GM23338 (cell line): ENCODE results near the gene C17orf78. TPM values are rescaled to one million over a fixed set of nuclear protein-coding genes. Genes with fewer than 3 reads are reported as not detected.

ENCODE experiments used
- ATAC-seq: fragments of 200-7000 bp; cut with Tn5 transposase; 3 replicates; pipeline ENCODE4 v1.9.1; 2020
- DNase-seq: peaks from one replicate; pipeline ENCODE4 v3.0.0-alpha.2; 2015; ENCODE audit warnings: low spot score
- H2AFZ ChIP-seq: fragments of 200-600 bp; sonication (generic); 2 replicates; pipeline ENCODE4 v1.8.0; 2016; ENCODE audit warnings: antibody characterized with exemption, mild to moderate bottlenecking, moderate library complexity
- H3F3A ChIP-seq: fragments of 200-600 bp; sonication (generic); replicated peaks from 2 replicates; pipeline ENCODE4 v1.8.0; 2017; ENCODE audit warnings: antibody characterized with exemption, mixed run types, low read depth
- H3K27ac ChIP-seq: fragments of 200-600 bp; sonication (generic); 2 replicates; pipeline ENCODE4 v1.6.1; 2016; ENCODE audit warnings: low read depth
- H3K27me3 ChIP-seq: fragments of 200-600 bp; sonication (generic); 2 replicates; pipeline ENCODE4 v1.8.0; 2016; ENCODE audit warnings: mild to moderate bottlenecking, mixed run types, moderate library complexity; ENCODE audit not compliant: insufficient read depth
- H3K36me3 ChIP-seq: fragments of 200-600 bp; sonication (generic); 2 replicates; pipeline ENCODE4 v1.8.0; 2016; ENCODE audit warnings: mild to moderate bottlenecking; ENCODE audit not compliant: insufficient read depth
- H3K4me1 ChIP-seq: fragments of 200-600 bp; sonication (generic); 2 replicates; pipeline ENCODE4 v1.8.0; 2016; ENCODE audit warnings: mild to moderate bottlenecking, moderate library complexity; ENCODE audit not compliant: insufficient read depth
- H3K4me2 ChIP-seq: fragments of 200-600 bp; sonication (generic); 2 replicates; pipeline ENCODE4 v1.7.1; 2017; ENCODE audit warnings: mixed run types
- H3K4me3 ChIP-seq: fragments of 200-600 bp; sonication (generic); 2 replicates; pipeline ENCODE4 v1.6.1; 2016; ENCODE audit warnings: mixed run types
- H3K79me2 ChIP-seq: fragments of 200-600 bp; sonication (generic); replicated peaks from 2 replicates; pipeline ENCODE4 v1.8.0; 2017; ENCODE audit warnings: mild to moderate bottlenecking; ENCODE audit not compliant: insufficient read depth
- H3K9me2 ChIP-seq: fragments of 200-600 bp; sonication (generic); 2 replicates; pipeline ENCODE4 v1.8.0; 2017; ENCODE audit not compliant: insufficient read depth
- H4K20me1 ChIP-seq: fragments of 200-600 bp; sonication (generic); replicated peaks from 2 replicates; pipeline ENCODE4 v1.8.0; 2017; ENCODE audit warnings: mild to moderate bottlenecking; ENCODE audit not compliant: insufficient read depth
- H3K27ac Mint-ChIP-seq: 2 replicates; pipeline ENCODE4 v1.8.0; 2020; ENCODE audit warnings: inconsistent platforms, mild to moderate bottlenecking, moderate library complexity, mixed read lengths
- H3K27me3 Mint-ChIP-seq: 3 replicates; pipeline ENCODE4 v1.8.0; 2022; ENCODE audit warnings: low read depth, mild to moderate bottlenecking, moderate library complexity, mixed read lengths, inconsistent platforms; ENCODE audit not compliant: insufficient read depth, poor library complexity
- H3K36me3 Mint-ChIP-seq: 3 replicates; pipeline ENCODE4 v1.8.0; 2021; ENCODE audit warnings: low read depth, mild to moderate bottlenecking, inconsistent platforms, moderate library complexity, mixed read lengths
- H3K4me1 Mint-ChIP-seq: 3 replicates; pipeline ENCODE4 v1.8.0; 2020; ENCODE audit warnings: mild to moderate bottlenecking, inconsistent platforms, mixed read lengths
- H3K4me3 Mint-ChIP-seq: 3 replicates; pipeline ENCODE4 v1.8.0; 2021; ENCODE audit warnings: moderate library complexity, mild to moderate bottlenecking, inconsistent platforms, mixed read lengths
- H3K9me3 Mint-ChIP-seq: 3 replicates; pipeline ENCODE4 v1.8.0; 2020; ENCODE audit warnings: moderate library complexity, mild to moderate bottlenecking, inconsistent platforms, mixed read lengths
- CREB1 ChIP-seq: fragments of 250-450 bp; sonication (Bioruptor Pico); IDR thresholded peaks from 2 replicates; pipeline ENCODE4 v1.5.0; 2020; ENCODE audit warnings: low read depth, mild to moderate bottlenecking, moderate library complexity
- EZH2 ChIP-seq: fragments of 200-600 bp; sonication (generic); IDR thresholded peaks from one replicate; pipeline ENCODE4 v1.8.0; 2017; ENCODE audit warnings: antibody characterized with exemption, mild to moderate bottlenecking, low read depth; ENCODE audit not compliant: unreplicated experiment
- JUNB ChIP-seq: IDR thresholded peaks from one replicate; pipeline ENCODE4 v1.6.1; 2016; ENCODE audit warnings: antibody characterized with exemption; ENCODE audit not compliant: unreplicated experiment
- NANOG ChIP-seq: IDR thresholded peaks from 2 replicates; pipeline ENCODE4 v1.6.1; 2016; ENCODE audit warnings: antibody characterized with exemption, borderline replicate concordance
- POLR2AphosphoS5 ChIP-seq: IDR thresholded peaks from 2 replicates; pipeline ENCODE4 v1.6.1; 2016; ENCODE audit warnings: antibody characterized with exemption, low read depth
- ZNF114 ChIP-seq: fragments of 250-450 bp; sonication (Bioruptor Pico); IDR thresholded peaks from 2 replicates; pipeline ENCODE4 v1.5.0; 2020; ENCODE audit warnings: mild to moderate bottlenecking, moderate library complexity
- ZNF331 ChIP-seq: fragments of 250-450 bp; sonication (Bioruptor Pico); IDR thresholded peaks from 2 replicates; pipeline ENCODE4 v1.5.0; 2020; ENCODE audit warnings: low read depth, mild to moderate bottlenecking, moderate library complexity
- polyA plus RNA-seq: library from polyadenylated mRNA; unstranded; fragments of >200 nt; fragmentation: Nextera tagmentation; extraction: Ambion mirVana; gene quantifications from 2 replicates; pipeline ENCODE4 v1.2.1, GENCODE V29; 2016
- total RNA-seq: library from RNA; depleted of rRNA; stranded (reverse); fragments of >200 nt; shearing (Covaris generic); gene quantifications from 2 replicates; pipeline ENCODE4 v1.2.3, GENCODE V29; 2014
- TF ChIP-seq, protein P1 (sequence below): fragments of 250-450 bp; sonication (Bioruptor Pico); IDR thresholded peaks from 2 replicates; pipeline ENCODE4 v1.5.0; 2020; ENCODE audit warnings: mild to moderate bottlenecking, moderate library complexity
- TF ChIP-seq, protein P2 (sequence below): IDR thresholded peaks from one replicate; pipeline ENCODE4 v1.6.1; 2018; ENCODE audit warnings: antibody characterized with exemption; ENCODE audit not compliant: unreplicated experiment

Gene C17orf78
- total and polyA plus RNA-seq, 2 experiments from 2014 or later: 0.19 TPM; not detected in 1

DNA sequence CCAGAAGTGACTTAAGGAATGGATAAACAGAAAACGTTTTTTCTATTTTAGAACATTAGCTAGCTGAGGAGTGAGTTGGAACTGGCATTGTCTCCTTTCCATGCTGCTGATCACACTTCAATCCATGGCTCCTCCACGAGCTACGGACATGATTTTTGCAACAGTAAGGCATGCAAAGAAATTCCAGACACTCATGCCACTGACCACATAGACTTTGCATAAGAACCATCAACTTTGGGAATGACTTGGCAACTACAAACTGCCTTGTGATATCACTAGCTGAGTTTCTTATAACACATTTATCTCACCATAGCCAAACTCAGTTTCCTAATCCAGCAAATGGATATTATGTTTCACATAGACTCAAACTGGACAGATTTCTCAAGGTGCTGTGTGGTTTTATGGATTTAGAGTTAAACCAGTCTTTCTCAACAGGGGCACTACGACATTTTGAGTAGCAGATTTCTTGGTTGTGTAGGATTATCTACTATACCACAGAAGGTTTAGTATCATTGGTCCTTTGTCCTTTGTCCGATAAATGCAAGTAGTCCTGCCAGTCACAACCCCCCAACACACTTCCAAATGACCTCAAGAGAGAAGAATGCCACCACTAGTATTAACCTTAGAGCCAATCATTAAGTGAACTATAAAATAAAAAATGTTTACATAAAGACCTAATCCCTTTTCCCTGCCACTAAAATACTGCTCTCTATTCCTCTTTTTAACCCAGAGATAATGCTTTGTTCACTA, 48.3 kb upstream of the C17orf78 start:
- no peak overlapping the region; the same call in 1 of the 2 replicates for H3K27ac Mint-ChIP-seq
- no peaks in the 10 kb centered on the region for H3K9me2 ChIP-seq
- H4K20me1 ChIP-seq: peaks cover 30% of the 10 kb centered on the region
- no peak overlapping the region for H3K4me2 ChIP-seq
- TF ChIP-seq, protein P1, sequence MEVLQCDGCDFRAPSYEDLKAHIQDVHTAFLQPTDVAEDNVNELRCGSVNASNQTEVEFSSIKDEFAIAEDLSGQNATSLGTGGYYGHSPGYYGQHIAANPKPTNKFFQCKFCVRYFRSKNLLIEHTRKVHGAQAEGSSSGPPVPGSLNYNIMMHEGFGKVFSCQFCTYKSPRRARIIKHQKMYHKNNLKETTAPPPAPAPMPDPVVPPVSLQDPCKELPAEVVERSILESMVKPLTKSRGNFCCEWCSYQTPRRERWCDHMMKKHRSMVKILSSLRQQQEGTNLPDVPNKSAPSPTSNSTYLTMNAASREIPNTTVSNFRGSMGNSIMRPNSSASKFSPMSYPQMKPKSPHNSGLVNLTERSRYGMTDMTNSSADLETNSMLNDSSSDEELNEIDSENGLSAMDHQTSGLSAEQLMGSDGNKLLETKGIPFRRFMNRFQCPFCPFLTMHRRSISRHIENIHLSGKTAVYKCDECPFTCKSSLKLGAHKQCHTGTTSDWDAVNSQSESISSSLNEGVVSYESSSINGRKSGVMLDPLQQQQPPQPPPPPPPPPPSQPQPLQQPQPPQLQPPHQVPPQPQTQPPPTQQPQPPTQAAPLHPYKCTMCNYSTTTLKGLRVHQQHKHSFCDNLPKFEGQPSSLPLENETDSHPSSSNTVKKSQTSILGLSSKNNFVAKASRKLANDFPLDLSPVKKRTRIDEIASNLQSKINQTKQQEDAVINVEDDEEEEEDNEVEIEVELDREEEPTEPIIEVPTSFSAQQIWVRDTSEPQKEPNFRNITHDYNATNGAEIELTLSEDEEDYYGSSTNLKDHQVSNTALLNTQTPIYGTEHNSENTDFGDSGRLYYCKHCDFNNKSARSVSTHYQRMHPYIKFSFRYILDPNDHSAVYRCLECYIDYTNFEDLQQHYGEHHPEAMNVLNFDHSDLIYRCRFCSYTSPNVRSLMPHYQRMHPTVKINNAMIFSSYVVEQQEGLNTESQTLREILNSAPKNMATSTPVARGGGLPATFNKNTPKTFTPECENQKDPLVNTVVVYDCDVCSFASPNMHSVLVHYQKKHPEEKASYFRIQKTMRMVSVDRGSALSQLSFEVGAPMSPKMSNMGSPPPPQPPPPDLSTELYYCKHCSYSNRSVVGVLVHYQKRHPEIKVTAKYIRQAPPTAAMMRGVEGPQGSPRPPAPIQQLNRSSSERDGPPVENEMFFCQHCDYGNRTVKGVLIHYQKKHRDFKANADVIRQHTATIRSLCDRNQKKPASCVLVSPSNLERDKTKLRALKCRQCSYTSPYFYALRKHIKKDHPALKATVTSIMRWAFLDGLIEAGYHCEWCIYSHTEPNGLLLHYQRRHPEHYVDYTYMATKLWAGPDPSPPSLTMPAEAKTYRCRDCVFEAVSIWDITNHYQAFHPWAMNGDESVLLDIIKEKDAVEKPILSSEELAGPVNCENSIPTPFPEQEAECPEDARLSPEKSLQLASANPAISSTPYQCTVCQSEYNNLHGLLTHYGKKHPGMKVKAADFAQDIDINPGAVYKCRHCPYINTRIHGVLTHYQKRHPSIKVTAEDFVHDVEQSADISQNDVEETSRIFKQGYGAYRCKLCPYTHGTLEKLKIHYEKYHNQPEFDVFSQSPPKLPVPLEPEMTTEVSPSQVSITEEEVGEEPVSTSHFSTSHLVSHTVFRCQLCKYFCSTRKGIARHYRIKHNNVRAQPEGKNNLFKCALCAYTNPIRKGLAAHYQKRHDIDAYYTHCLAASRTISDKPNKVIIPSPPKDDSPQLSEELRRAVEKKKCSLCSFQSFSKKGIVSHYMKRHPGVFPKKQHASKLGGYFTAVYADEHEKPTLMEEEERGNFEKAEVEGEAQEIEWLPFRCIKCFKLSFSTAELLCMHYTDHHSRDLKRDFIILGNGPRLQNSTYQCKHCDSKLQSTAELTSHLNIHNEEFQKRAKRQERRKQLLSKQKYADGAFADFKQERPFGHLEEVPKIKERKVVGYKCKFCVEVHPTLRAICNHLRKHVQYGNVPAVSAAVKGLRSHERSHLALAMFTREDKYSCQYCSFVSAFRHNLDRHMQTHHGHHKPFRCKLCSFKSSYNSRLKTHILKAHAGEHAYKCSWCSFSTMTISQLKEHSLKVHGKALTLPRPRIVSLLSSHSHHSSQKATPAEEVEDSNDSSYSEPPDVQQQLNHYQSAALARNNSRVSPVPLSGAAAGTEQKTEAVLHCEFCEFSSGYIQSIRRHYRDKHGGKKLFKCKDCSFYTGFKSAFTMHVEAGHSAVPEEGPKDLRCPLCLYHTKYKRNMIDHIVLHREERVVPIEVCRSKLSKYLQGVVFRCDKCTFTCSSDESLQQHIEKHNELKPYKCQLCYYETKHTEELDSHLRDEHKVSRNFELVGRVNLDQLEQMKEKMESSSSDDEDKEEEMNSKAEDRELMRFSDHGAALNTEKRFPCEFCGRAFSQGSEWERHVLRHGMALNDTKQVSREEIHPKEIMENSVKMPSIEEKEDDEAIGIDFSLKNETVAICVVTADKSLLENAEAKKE (CRISPR knock-in tag): no peak
- TF ChIP-seq POLR2AphosphoS5: no peak
- no peak for TF ChIP-seq ZNF114 (CRISPR knock-in tag)
- no peak for TF ChIP-seq CREB1 (CRISPR knock-in tag)
- TF ChIP-seq ZNF331 (CRISPR knock-in tag): no peak
- no peak for TF ChIP-seq JUNB
- TF ChIP-seq NANOG: no peak
- TF ChIP-seq, protein P2, sequence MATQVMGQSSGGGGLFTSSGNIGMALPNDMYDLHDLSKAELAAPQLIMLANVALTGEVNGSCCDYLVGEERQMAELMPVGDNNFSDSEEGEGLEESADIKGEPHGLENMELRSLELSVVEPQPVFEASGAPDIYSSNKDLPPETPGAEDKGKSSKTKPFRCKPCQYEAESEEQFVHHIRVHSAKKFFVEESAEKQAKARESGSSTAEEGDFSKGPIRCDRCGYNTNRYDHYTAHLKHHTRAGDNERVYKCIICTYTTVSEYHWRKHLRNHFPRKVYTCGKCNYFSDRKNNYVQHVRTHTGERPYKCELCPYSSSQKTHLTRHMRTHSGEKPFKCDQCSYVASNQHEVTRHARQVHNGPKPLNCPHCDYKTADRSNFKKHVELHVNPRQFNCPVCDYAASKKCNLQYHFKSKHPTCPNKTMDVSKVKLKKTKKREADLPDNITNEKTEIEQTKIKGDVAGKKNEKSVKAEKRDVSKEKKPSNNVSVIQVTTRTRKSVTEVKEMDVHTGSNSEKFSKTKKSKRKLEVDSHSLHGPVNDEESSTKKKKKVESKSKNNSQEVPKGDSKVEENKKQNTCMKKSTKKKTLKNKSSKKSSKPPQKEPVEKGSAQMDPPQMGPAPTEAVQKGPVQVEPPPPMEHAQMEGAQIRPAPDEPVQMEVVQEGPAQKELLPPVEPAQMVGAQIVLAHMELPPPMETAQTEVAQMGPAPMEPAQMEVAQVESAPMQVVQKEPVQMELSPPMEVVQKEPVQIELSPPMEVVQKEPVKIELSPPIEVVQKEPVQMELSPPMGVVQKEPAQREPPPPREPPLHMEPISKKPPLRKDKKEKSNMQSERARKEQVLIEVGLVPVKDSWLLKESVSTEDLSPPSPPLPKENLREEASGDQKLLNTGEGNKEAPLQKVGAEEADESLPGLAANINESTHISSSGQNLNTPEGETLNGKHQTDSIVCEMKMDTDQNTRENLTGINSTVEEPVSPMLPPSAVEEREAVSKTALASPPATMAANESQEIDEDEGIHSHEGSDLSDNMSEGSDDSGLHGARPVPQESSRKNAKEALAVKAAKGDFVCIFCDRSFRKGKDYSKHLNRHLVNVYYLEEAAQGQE: no peak
- TF ChIP-seq EZH2: no peak
- no peaks in the 10 kb centered on the region for H3K27me3 ChIP-seq
- DNase-seq (no peak), ATAC-seq (no peak)
- H3K36me3 ChIP-seq: peaks cover 26% of the 10 kb centered on the region
- no peak overlapping the region for H3K4me3 Mint-ChIP-seq
- H3K27me3 Mint-ChIP-seq: no peaks in the 10 kb centered on the region
- H3K79me2 ChIP-seq: peaks cover 86% of the 10 kb centered on the region
- no peak overlapping the region for H3K4me3 ChIP-seq
- no peak overlapping the region for H3K27ac ChIP-seq
- H3K4me1 ChIP-seq: no peaks in the 10 kb centered on the region
- peaks cover 70% of the 10 kb centered on the region for H3K36me3 Mint-ChIP-seq
- H3K9me3 Mint-ChIP-seq: no peaks in the 10 kb centered on the region; the same call in 2 of the 3 replicates
- H2AFZ ChIP-seq: no peak overlapping the region
- H3F3A ChIP-seq: 0 out of 2 replicates have a peak, but pooled peaks cover 7% of the 10 kb centered on the region
- no peaks in the 10 kb centered on the region for H3K4me1 Mint-ChIP-seq
